Effector CD4-positive, alpha-beta T cell (primary cell): ENCODE measurements around the gene DFFA.
"Not testable (repeated sequence)": the region's sequence is repeated elsewhere in the genome, so short reads cannot be mapped to it uniquely, and the experiment has no call there.

ENCODE experiments used
- DNase-seq: peaks from one replicate; pipeline ENCODE4 v3.0.0-alpha.2; 2020

DFFA gene

GRCh38 chr1:10457462-10457861 is 14.9 kb downstream of the DFFA start:
- DNase-seq = not testable (repeated sequence)

- DNase-seq = no peak
Observed at GRCh38 chr1:10456661-10457060, 15.7 kb downstream of the DFFA start.

DNA sequence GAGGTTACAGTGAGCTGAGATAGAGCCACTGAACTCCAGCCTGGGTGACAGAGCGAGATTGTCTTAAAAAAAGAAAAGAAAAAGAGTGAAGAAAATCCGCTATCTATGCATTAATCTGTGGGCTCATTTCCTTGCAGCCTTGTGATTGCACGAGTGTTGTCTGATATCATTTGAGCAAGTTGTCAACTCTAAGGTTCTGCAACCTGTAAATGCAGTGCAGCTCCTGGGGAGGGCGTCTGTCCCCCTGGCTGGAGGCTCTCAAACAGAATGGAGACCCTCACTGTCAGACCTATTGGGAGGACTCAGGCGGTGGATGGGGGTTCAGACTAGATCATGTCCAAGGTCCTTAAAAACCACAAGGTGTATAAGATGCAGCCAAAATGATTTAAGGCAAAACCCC is 16.3 kb downstream of the DFFA start:
- DNase-seq = no peak

- no peak for DNase-seq
Observed at GRCh38 chr1:10451287-10451686, 21.0 kb downstream of the DFFA start.

GRCh38 chr1:10450836-10451235 is 21.5 kb downstream of the DFFA start:
- no peak for DNase-seq

DNA sequence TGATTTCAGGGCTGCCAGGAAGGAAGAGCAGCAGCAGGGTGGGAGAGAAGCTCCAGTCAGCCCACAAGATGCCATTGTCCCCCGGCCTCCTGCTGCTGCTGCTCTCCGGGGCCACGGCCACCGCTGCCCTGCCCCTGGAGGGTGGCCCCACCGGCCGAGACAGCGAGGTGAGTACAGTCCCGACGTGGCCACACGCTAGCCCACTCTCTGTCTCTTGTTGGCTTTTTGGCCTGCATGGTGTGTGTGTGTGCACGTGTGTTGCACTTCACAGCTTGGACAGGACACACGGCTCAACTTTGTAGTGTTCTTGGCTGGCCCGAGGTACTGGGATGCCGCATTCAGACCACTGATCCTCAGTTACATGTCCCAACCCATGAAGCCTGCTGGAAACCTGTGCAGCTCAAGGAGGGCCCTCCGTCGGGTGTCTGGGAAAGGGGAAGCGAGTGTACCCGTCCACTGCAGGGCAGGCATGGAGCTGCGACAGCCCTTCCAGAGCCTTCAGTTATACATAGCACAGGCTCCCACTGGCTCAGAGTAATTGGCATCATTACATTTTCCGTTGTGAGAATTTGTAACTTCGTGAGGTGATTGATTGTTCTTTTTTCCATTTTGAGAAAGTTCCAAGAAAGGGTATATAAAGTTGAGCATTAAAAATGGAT is 22.0 kb downstream of the DFFA start:
- DNase-seq = no peak

DNA sequence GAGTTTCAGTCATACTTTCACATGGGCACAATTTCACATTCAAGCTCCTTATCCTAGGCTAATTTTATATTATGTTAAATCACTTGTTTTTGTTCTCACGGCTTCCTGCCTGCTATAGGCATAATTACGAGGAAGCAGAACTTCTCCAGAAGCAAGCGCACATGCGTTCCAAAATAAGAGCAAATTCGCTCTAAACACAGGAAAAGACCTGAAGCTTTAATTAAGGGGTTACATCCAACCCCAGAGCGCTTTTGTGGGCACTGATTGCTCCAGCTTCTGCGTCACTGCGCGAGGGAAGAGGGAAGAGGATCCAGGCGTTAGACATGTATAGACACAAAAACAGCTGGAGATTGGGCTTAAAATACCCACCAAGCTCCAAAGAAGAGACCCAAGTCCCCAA is 22.6 kb downstream of the DFFA start, which contains the start of gene CORT:
Gene CORT, plus strand, starts transcription at position 281 of the 400 bp plus-strand sequence. CDS start 193 bp downstream, outside the sequence.
- no peak for DNase-seq

DNA sequence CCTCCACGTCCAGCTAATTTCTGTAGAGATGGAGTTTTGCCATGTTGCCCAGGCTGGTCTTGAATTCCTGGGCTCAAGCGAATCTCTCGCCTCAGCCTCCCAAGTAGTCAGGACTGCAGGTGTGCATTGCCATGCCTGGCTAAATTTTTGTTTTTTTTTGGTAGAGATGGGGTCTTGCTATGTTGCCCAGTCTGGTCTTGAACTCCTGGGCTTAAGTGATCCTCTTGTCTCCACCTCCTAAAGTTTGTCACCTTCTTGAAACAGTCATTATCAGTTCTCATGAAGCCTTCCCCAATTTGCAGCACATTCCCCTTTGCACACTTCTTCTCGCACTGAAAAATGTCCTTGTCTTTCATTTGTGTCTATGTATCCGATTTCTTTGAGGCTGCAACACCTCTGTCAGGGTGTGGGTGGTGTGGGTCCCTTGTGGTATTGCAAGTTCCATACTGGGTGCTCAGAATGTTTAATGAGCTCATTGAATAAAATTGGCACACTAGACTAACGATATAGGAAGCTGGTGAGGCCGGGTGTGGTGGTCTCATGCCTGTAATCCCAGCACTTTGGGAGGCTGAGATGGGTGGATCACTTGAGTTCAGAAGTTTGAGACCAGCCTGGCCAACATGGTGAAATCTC is 25.4 kb downstream of the DFFA start:
- DNase-seq = no peak

DNA sequence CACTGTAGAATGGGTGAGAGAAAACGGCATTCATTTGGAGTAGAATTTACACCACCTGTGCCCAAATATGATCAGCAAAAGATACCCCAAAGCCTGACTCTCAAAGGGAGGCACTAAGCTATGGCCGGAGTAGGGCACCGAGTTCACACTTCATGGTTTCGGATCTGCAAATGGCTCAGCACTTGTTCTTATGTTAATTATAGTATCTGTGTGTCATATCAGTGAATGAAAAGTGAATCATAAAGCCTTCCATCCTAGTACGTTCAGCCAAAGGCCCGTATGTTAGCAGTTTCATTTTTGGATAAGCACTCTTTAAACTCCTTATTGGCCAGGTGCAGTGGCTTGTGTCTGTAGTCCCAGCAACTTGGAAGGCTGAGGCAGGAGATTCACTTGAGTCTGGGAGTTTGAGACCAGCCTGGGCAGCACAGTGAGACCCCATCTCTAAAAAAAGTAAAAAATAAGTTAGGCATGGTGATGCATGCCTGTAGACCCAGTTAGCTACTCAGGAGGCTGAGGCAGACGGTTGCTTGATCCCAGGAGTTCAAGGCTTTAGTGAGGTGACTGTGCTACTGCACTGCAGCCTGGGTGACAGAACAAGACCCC is 27.4 kb downstream of the DFFA start:
- no peak for DNase-seq

DNA sequence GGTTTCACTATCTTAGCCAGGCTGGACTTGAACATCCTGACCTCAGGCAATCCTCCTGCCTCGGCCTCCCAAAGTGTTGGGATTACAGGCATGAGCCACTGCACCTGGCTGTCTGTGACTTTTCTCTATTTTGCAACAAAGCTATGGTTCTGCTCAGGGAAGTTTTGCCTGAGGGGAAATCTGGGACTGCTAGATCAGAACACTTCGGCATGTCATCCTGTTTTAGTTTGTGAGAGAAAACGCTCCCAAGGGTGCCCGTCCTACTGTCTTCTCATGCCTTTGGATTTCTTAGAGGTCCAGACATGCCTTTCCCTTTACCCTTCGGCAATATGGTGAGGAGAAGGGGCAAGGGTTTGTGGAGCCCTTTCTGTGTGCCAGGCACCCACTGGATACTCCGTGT is 28.1 kb downstream of the DFFA start:
- no peak for DNase-seq

DNA sequence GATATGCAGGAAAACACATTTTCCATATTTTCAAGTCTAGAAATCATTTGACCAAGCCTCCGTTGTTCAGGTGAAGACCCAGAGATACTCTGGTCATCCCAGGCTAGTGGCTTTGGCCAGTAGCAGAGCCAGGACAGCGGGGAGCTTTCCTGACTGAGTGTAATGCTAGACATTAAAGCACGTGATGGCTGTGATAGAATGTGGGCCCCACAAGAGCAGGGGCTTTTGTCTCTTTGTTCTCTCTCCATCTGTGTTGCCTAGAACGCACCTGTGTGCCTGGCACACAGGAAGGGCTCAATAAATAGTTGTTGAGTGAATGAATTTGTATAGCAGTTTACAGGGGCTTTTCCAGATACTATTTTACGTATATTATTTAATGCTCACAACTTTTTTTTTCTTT is 31.5 kb downstream of the DFFA start:
- no peak for DNase-seq

- DNase-seq = no peak
Observed at GRCh38 chr1:10440305-10440704, 32.0 kb downstream of the DFFA start.

- no peak for DNase-seq
Observed at GRCh38 chr1:10438677-10439163, 33.6 kb downstream of the DFFA start.

GRCh38 chr1:10437052-10437451 is 35.3 kb downstream of the DFFA start:
- DNase-seq = no peak

DNA sequence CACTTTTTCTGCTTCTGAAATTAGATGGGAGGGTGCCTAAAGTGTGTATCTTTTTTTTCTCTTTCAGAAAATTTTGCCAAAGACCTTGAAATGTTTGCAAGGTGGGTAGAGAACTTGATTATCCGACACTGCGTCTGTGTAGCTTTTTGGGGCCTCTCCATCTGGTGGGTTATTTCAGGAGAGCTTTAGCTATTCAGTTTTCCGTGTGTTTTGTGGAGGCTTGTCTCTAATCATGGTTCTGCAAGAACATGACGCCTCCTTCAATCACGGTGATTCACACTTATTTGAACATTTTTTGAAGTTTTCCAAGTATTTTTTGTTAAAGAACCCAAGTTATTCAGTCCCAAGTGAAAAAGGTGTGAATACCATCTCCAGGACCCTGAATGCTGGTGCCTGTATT is 37.7 kb downstream of the DFFA start:
- DNase-seq = no peak

DNA sequence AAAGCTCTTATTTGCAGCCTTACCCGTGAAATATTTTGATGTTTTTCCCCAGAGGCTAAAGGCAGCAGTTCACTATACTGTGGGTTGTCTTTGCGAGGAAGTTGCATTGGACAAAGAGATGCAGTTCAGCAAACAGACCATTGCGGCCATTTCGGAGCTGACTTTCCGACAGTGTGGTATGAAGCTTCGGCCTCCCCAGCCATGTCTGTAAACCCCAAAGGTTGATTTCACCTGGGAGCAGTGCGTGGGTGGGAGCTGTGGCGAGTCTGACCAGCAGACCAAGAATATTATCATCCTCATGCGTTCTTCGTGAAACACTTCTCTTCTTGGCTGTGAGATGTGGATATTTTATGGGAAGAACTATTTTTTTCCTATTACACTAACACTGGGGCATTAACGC is 38.5 kb downstream of the DFFA start:
- DNase-seq = no peak

- no peak for DNase-seq
Observed at GRCh38 chr1:10432910-10433700, 39.2 kb downstream of the DFFA start.

DNA sequence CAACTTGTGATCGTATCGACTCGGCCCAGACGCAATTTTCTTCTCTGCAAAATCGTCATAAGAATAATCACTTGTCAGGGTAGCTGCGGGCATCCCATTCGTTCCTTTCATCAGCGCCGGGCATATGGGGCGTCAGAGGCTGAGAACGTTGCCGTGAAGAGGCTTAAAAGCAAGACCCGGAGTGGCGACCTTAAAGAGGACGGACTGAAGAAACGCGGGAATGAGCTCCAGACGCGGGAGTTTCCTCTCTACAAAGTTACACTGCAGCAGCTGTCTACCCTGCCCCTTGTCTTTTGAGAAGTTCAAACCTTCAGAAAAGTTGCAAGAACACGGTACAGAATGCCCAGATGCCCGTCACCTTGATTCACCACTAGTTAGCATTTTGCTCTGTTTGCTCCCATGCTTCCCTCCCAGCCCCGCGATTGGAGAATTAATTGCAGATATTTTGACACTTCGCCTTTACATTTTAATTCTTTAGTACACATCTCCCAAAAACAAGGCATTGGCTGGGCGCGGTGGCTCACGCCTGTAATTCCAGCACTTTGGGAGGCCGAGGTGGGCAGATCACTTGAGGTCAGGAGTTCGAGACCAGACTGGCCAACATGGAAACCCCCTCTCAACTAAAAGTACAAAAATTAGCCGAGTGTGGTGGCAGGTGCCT is 41.1 kb downstream of the DFFA start:
- no peak for DNase-seq

DNA sequence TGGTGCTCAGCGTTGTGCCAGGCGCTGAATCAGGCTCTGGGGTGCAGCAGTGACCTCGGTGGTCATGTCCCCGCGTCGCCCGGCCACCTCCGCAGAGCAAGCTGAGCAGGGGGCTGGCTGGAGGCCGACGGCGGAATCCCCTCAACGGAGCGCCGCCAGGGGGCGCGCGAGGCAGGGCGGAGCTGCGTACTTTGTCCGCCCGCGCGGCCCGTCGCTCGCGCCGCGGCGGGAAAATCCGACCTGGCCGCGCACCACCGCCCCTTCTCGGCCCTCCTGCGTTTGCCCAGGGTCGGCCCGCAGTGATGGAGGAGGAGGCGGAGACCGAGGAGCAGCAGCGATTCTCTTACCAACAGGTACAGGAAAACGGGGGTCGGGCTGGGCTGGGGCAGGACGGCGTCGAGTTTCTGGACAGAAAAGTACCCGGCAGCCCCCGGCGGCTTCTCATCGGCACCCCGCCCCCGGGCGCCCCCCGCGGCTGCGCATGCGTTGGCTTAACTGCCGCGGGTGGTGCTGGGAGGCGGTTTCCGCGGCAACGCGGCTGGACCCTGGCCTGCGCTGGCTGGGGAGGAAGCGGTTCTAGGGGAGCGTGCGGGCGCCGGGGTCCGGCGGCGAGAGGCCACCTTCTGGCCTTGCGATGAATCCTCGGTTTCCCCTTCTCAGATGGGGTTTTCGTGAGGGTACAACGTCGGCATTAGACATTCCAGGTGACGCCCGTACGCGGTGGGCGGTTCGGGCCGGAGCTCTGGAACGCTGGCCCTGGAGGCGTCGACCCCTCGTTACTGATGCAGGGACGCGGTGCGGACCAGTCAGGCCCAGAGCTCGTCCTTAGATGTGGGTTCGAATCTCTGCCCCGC is 41.9 kb downstream of the DFFA start, which contains the start of gene CENPS:
Gene CENPS, plus strand, starts transcription at position 218 of the 854 bp plus-strand sequence. Its CDS starts 85 bp downstream, at position 303.
- DNase-seq = peak; percentile 80

DNA sequence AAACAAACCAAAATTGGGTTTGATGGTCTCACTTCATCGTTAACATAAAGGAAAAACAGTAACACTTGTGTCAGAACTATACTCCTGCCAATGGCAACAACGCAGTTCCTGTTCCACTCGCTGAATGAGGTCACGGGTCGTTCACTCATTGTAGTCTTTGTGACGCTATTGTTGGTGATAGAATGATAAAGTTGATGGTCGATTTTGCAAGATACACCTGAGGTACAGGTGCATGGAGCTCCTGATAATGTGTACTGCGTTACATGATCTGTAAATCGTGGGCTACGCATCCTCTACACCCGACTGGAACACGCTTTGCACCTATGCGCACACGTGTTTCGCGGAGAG is 42.5 kb downstream of the DFFA start:
- no peak for DNase-seq

GRCh38 chr1:10428984-10429383 is 43.3 kb downstream of the DFFA start:
- no peak for DNase-seq

- DNase-seq = not testable (repeated sequence)
Observed at GRCh38 chr1:10426535-10426848, 45.8 kb downstream of the DFFA start.
